AG04450 (cell line): Measurements from ENCODE around the gene GRID1. TPM values are rescaled to one million over a fixed set of nuclear protein-coding genes. Genes with fewer than 3 reads are reported as not detected.

Experiments
- CTCF ChIA-PET: fragments of 300-600, 350-600 bp; formaldehyde crosslinking; extraction: SDS; loops from one replicate; lab custom pipeline; 2022; ENCODE audit warnings: antibody characterized with exemption, inconsistent platforms; lab: Charles Lee
- POLR2A ChIA-PET: fragments of 350-600 bp; formaldehyde crosslinking; extraction: SDS; loops from one replicate; lab custom pipeline; 2021; ENCODE audit warnings: antibody characterized with exemption, inconsistent platforms; lab: Yijun Ruan, JAX
- DNase-seq: peaks from one replicate; pipeline ENCODE4 v3.0.0-alpha.2; 2011; ENCODE audit warnings: low read depth, low spot score
- H3K27ac ChIP-seq: one replicate; pipeline ENCODE4 v1.5.1; 2012; ENCODE audit warnings: low read depth, low read length, control low read depth
- H3K27me3 ChIP-seq: one replicate; pipeline ENCODE4 v1.6.0; 2012; ENCODE audit warnings: low read length; ENCODE audit not compliant: control insufficient read depth, insufficient read depth
- H3K4me3 ChIP-seq: 2 replicates; pipeline ENCODE4 v1.5.1; 2011; ENCODE audit warnings: mild to moderate bottlenecking, low read depth, low read length, control low read depth
- H3K9me3 ChIP-seq: 2 replicates; pipeline ENCODE4 v1.5.1; 2012; ENCODE audit warnings: low read length; ENCODE audit not compliant: control insufficient read depth, insufficient read depth
- CTCF ChIP-seq: IDR thresholded peaks from 2 replicates; pipeline ENCODE4 v1.5.1; 2011; ENCODE audit warnings: low read depth, low read length, control low read depth, inconsistent platforms
- polyA plus RNA-seq: library from polyadenylated mRNA; depleted of rRNA; stranded (reverse); fragments of >200 nt; gene quantifications from 2 replicates; pipeline ENCODE4 v1.2.3, GENCODE V29; 2011

The GRID1 gene
- polyA plus RNA-seq, 1 experiment: not detected

GRCh38 chr10:86312701-86313270 is 53.8 kb downstream of the GRID1 start:
- ChIA-PET CTCF (no interaction called here), POLR2A (no interaction called here)
- no peak for TF ChIP-seq CTCF
- Histone ChIP-seq H3K27me3 (no peaks in the 10 kb centered on the region), H3K27ac (no peak overlapping the region), H3K4me3 (no peak overlapping the region), H3K9me3 (no peaks in the 10 kb centered on the region)
- no peak for DNase-seq

- TF ChIP-seq CTCF: no peak
- H3K27ac ChIP-seq: no peak overlapping the region
- H3K9me3 ChIP-seq: no peaks in the 10 kb centered on the region
- POLR2A ChIA-PET: no interaction called here
- H3K27me3 ChIP-seq: no peaks in the 10 kb centered on the region
- H3K4me3 ChIP-seq: no peak overlapping the region
- no peak for DNase-seq
- CTCF ChIA-PET: no interaction called here
Observed at GRCh38 chr10:86311906-86312305, 54.7 kb downstream of the GRID1 start.

GRCh38 chr10:86311190-86311589 is 55.4 kb downstream of the GRID1 start:
- no peak for TF ChIP-seq CTCF
- H3K9me3 ChIP-seq: no peaks in the 10 kb centered on the region
- H3K27me3 ChIP-seq: no peaks in the 10 kb centered on the region
- DNase-seq: no peak
- CTCF ChIA-PET: no interaction called here
- POLR2A ChIA-PET: no interaction called here
- no peak overlapping the region for H3K4me3 ChIP-seq
- H3K27ac ChIP-seq: no peak overlapping the region

- Histone ChIP-seq H3K4me3 (no peak overlapping the region), H3K9me3 (no peaks in the 10 kb centered on the region), H3K27ac (no peak overlapping the region), H3K27me3 (no peaks in the 10 kb centered on the region)
- CTCF ChIA-PET: no interaction called here
- TF ChIP-seq CTCF: no peak
- no peak for DNase-seq
- POLR2A ChIA-PET: no interaction called here
Observed at GRCh38 chr10:86310702-86311101, 55.9 kb downstream of the GRID1 start.

GRCh38 chr10:86310291-86310690 is 56.3 kb downstream of the GRID1 start:
- DNase-seq: no peak
- ChIA-PET POLR2A (no interaction called here), CTCF (no interaction called here)

More at GRCh38 chr10:86310291-86310690, 56.3 kb downstream of the GRID1 start:
- Histone ChIP-seq H3K4me3 (no peak overlapping the region), H3K27me3 (no peaks in the 10 kb centered on the region), H3K27ac (no peak overlapping the region), H3K9me3 (no peaks in the 10 kb centered on the region)
- TF ChIP-seq CTCF: no peak
